Suprapubic skin (tissue), 3 donors: Measurements from ENCODE around the gene IFI27.

Experiments used
- CTCF ChIP-seq, 2 donors: fragments of 200-600 bp in 1 of 2; fragments of 450-650 bp in 1 of 2; sonication (generic) in 1 of 2; IDR thresholded peaks; one replicate each; pipeline ENCODE4 v1.5.1; 2016 to 2019; ENCODE audit warnings: antibody characterized with exemption in 2 of 2, mild to moderate bottlenecking in 1 of 2, moderate library complexity in 1 of 2
- EP300 ChIP-seq: sonication (generic); formaldehyde crosslinking; IDR thresholded peaks from one replicate; pipeline ENCODE4 v1.6.1; 2017; ENCODE audit warnings: antibody characterized with exemption
- POLR2A ChIP-seq, 2 donors: fragments of 450-650 bp; IDR thresholded peaks; one replicate each; pipeline ENCODE4 v1.6.1; 2017; ENCODE audit warnings: antibody characterized with exemption in 2 of 2, mild to moderate bottlenecking in 2 of 2, moderate library complexity in 2 of 2

- no peak for TF ChIP-seq CTCF (IDR thresholded peaks at IDR 0.05)
- TF ChIP-seq POLR2A (IDR thresholded peaks at IDR 0.05): no peak
- no peak for TF ChIP-seq EP300
These were observed 21.1 kb upstream of the IFI27 start for GRCh38 chr14:94089479-94089878.
